Loucy (cell line): ENCODE measurements around the gene CMAS.
"Not testable (repeated sequence)": the region's sequence is repeated elsewhere in the genome, so short reads cannot be mapped to it uniquely, and the experiment has no call there.

Experiments
- EZH2phosphoT487 ChIP-seq: fragments of 200-600 bp; IDR thresholded peaks from 2 replicates; pipeline ENCODE4 v1.6.1; 2018; ENCODE audit warnings: antibody characterized with exemption, mild to moderate bottlenecking, moderate library complexity, borderline replicate concordance
- TF ChIP-seq, protein P1 (sequence below): fragments of 200-600 bp; sonication (generic); conservative IDR thresholded peaks from 2 replicates; pipeline ENCODE4 v1.5.1; 2014; ENCODE audit warnings: mild to moderate bottlenecking, antibody characterized with exemption, low read length

DNA sequence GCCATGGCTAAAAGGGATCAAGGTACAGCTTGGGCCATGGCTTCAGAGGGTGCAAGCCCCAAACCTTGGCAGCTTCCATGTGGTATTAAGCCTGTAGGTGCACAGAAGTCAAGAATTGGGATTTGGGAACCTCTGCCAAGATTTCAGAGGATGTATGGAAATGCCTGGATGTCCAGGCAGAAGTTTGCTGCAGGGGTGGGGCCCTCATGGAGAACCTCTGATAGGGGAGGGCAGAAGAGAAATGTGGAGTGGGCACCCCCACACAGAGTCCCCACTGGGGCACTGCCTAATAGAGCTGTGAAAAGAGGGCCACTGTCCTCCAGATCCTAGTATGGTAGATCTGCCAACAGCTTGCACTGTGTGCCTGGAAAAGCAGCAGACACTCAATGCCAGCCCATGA lies 22.5 kb upstream of the CMAS start:
- TF ChIP-seq, protein P1, sequence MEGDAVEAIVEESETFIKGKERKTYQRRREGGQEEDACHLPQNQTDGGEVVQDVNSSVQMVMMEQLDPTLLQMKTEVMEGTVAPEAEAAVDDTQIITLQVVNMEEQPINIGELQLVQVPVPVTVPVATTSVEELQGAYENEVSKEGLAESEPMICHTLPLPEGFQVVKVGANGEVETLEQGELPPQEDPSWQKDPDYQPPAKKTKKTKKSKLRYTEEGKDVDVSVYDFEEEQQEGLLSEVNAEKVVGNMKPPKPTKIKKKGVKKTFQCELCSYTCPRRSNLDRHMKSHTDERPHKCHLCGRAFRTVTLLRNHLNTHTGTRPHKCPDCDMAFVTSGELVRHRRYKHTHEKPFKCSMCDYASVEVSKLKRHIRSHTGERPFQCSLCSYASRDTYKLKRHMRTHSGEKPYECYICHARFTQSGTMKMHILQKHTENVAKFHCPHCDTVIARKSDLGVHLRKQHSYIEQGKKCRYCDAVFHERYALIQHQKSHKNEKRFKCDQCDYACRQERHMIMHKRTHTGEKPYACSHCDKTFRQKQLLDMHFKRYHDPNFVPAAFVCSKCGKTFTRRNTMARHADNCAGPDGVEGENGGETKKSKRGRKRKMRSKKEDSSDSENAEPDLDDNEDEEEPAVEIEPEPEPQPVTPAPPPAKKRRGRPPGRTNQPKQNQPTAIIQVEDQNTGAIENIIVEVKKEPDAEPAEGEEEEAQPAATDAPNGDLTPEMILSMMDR: not testable (repeated sequence)
- TF ChIP-seq EZH2phosphoT487: not testable (repeated sequence)
